Measurements from ENCODE around the gene BTBD1.
A peak's percentile ranks its signal among the peaks of the same experiment; 100 is the strongest.

Gene BTBD1

DNA sequence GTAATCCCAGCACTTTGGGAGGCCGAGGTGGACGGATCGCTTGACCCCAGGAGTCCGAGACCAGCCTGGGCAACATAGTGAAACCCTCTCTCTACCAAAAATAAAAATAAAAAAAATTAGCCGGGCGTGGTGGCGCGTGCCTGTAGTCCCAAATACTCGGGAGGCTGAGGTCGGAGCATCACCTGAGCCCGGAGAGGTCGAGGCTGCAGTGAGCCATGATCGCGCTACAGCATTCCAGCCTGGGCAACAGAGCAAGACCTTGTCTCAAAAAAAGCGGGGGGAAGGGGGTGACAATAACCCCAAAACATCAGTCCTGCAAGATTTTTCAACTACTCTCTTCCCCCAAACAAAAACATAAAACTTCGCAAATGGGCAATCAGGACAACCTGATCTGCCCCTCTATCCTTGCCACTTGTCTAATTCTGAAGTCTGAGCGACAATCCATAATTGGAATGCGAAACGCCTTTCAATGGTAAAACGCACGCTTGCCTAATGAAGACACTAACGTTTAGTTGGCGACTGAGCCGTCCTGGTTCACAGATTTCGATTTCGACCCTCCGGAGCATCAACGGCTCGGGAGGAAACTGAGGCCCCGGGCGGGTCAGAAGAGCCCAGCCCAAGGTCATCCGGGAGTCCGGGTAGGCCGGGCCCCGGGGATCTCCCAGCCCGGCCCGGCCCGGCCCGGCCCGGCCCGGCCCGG is 868 bp downstream of the BTBD1 start:
- TF ChIP-seq, protein P1, sequence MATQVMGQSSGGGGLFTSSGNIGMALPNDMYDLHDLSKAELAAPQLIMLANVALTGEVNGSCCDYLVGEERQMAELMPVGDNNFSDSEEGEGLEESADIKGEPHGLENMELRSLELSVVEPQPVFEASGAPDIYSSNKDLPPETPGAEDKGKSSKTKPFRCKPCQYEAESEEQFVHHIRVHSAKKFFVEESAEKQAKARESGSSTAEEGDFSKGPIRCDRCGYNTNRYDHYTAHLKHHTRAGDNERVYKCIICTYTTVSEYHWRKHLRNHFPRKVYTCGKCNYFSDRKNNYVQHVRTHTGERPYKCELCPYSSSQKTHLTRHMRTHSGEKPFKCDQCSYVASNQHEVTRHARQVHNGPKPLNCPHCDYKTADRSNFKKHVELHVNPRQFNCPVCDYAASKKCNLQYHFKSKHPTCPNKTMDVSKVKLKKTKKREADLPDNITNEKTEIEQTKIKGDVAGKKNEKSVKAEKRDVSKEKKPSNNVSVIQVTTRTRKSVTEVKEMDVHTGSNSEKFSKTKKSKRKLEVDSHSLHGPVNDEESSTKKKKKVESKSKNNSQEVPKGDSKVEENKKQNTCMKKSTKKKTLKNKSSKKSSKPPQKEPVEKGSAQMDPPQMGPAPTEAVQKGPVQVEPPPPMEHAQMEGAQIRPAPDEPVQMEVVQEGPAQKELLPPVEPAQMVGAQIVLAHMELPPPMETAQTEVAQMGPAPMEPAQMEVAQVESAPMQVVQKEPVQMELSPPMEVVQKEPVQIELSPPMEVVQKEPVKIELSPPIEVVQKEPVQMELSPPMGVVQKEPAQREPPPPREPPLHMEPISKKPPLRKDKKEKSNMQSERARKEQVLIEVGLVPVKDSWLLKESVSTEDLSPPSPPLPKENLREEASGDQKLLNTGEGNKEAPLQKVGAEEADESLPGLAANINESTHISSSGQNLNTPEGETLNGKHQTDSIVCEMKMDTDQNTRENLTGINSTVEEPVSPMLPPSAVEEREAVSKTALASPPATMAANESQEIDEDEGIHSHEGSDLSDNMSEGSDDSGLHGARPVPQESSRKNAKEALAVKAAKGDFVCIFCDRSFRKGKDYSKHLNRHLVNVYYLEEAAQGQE (IDR thresholded peaks at IDR 0.05; ENCODE audit: insufficient replicate concordance, low read depth): no peak
- TF ChIP-seq GABPA (IDR thresholded peaks at IDR 0.05; ENCODE audit: low read depth) (no peak), POLR2AphosphoS5 (IDR thresholded peaks at IDR 0.05; ENCODE audit: low read depth) (no peak), SPI1 (IDR thresholded peaks at IDR 0.05; ENCODE audit: borderline replicate concordance, low read depth) (no peak)
- TF ChIP-seq, protein P2, sequence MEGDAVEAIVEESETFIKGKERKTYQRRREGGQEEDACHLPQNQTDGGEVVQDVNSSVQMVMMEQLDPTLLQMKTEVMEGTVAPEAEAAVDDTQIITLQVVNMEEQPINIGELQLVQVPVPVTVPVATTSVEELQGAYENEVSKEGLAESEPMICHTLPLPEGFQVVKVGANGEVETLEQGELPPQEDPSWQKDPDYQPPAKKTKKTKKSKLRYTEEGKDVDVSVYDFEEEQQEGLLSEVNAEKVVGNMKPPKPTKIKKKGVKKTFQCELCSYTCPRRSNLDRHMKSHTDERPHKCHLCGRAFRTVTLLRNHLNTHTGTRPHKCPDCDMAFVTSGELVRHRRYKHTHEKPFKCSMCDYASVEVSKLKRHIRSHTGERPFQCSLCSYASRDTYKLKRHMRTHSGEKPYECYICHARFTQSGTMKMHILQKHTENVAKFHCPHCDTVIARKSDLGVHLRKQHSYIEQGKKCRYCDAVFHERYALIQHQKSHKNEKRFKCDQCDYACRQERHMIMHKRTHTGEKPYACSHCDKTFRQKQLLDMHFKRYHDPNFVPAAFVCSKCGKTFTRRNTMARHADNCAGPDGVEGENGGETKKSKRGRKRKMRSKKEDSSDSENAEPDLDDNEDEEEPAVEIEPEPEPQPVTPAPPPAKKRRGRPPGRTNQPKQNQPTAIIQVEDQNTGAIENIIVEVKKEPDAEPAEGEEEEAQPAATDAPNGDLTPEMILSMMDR (IDR thresholded peaks at IDR 0.05; ENCODE audit: insufficient read depth, low read length): no peak
- H3K27me3 ChIP-seq (ENCODE audit: insufficient read depth, poor library complexity, severe bottlenecking): no peaks in the 10 kb centered on the region
- H3K27ac ChIP-seq (replicated peaks): peak overlapping the region; percentile 64
- DNase-seq (ENCODE audit: low read depth in 1 of 2, low spot score in 1 of 2): no peak
- H3K4me3 ChIP-seq (replicated peaks; ENCODE audit: insufficient read depth, low read length): peak overlapping the region; percentile 56

GRCh38 chr15:83065431-83065830 is 1.6 kb downstream of the BTBD1 start:
- DNase-seq (ENCODE audit: low read depth in 1 of 2, low spot score in 1 of 2): no peak
- H3K27ac ChIP-seq (replicated peaks): peak overlapping the region; percentile 64
- H3K27me3 ChIP-seq (ENCODE audit: insufficient read depth, poor library complexity, severe bottlenecking): no peaks in the 10 kb centered on the region
- H3K4me3 ChIP-seq (replicated peaks; ENCODE audit: insufficient read depth, low read length): peak overlapping the region; percentile 56
- TF ChIP-seq, protein P2 (IDR thresholded peaks at IDR 0.05; ENCODE audit: insufficient read depth, low read length): no peak
- TF ChIP-seq GABPA (IDR thresholded peaks at IDR 0.05; ENCODE audit: low read depth): no peak
- TF ChIP-seq POLR2AphosphoS5 (IDR thresholded peaks at IDR 0.05; ENCODE audit: low read depth): no peak
- no peak for TF ChIP-seq SPI1 (IDR thresholded peaks at IDR 0.05; ENCODE audit: borderline replicate concordance, low read depth)
- TF ChIP-seq, protein P1 (IDR thresholded peaks at IDR 0.05; ENCODE audit: insufficient replicate concordance, low read depth): no peak

GRCh38 chr15:83064859-83065258 is 2.2 kb downstream of the BTBD1 start:
- TF ChIP-seq POLR2AphosphoS5 (IDR thresholded peaks at IDR 0.05; ENCODE audit: low read depth) (no peak), SPI1 (IDR thresholded peaks at IDR 0.05; ENCODE audit: borderline replicate concordance, low read depth) (peak; percentile 34; the same call in 1 of the 2 replicates), GABPA (IDR thresholded peaks at IDR 0.05; ENCODE audit: low read depth) (no peak)
- TF ChIP-seq, protein P2 (IDR thresholded peaks at IDR 0.05; ENCODE audit: insufficient read depth, low read length): no peak
- no peaks in the 10 kb centered on the region for H3K27me3 ChIP-seq (ENCODE audit: insufficient read depth, poor library complexity, severe bottlenecking)
- peak overlapping the region; percentile 56 for H3K4me3 ChIP-seq (replicated peaks; ENCODE audit: insufficient read depth, low read length)
- DNase-seq (ENCODE audit: low read depth in 1 of 2, low spot score in 1 of 2): no peak
- H3K27ac ChIP-seq (replicated peaks): peak overlapping the region; percentile 64

Measured in HL-60 (cell line).